Thymus (tissue), 11 donors: ENCODE results near the gene OXTR. TPM values are rescaled to one million over a fixed set of nuclear protein-coding genes. Genes with fewer than 3 reads are reported as not detected.

Experiments
- DNase-seq, 9 donors: peaks; one replicate each; pipeline ENCODE4 v3.0.0-alpha.2; 2013; ENCODE audit warnings: low spot score in 9 of 9, low read depth in 6 of 9, missing footprints in 1 of 9
- H3K27ac ChIP-seq, 2 donors: one replicate each; pipeline ENCODE4 v1.5.1; 2013; ENCODE audit warnings: control low read depth in 1 of 2, low read depth in 1 of 2, low read length in 1 of 2, mild to moderate bottlenecking in 1 of 2, moderate library complexity in 1 of 2
- H3K27me3 ChIP-seq, 2 donors: one replicate each; pipeline ENCODE4 v1.5.1; 2013; ENCODE audit warnings: low read length in 1 of 2; ENCODE audit not compliant: control insufficient read depth in 2 of 2, insufficient read depth in 1 of 2
- H3K36me3 ChIP-seq, 2 donors: one replicate each; pipeline ENCODE4 v1.5.1; 2013; ENCODE audit warnings: low read length in 1 of 2, mild to moderate bottlenecking in 1 of 2, moderate library complexity in 1 of 2; ENCODE audit not compliant: control insufficient read depth in 2 of 2, insufficient read depth in 2 of 2
- H3K4me1 ChIP-seq, 2 donors: one replicate each; pipeline ENCODE4 v1.5.1; 2013; ENCODE audit warnings: low read length in 2 of 2; ENCODE audit not compliant: control insufficient read depth in 2 of 2, insufficient read depth in 2 of 2
- H3K4me3 ChIP-seq, 2 donors: one replicate each; pipeline ENCODE4 v1.5.1; 2013; ENCODE audit warnings: low read length in 2 of 2, control low read depth in 1 of 2, mild to moderate bottlenecking in 1 of 2
- H3K9me3 ChIP-seq, 2 donors: one replicate each; pipeline ENCODE4 v1.5.1; 2013; ENCODE audit warnings: low read length in 1 of 2, mild to moderate bottlenecking in 1 of 2; ENCODE audit not compliant: control insufficient read depth in 2 of 2, insufficient read depth in 1 of 2
- WGBS: extraction: QIAGEN DNeasy Blood & Tissue Kit; methylation state at CpG from one replicate; pipeline ENCODE4 v1.1.7; 2013; 5-methylcytosine and 5-hydroxymethylcytosine counted together
- polyA plus RNA-seq: library from polyadenylated mRNA; stranded (reverse); fragments of 200-250 nt; gene quantifications from one replicate; pipeline ENCODE4 v1.2.3, GENCODE V29; 2013
- total RNA-seq: library from RNA; stranded (reverse); fragments of 120-200 nt; gene quantifications from one replicate; pipeline ENCODE4 v1.2.4, GENCODE V29; 2013
- donor health status: healthy.

Gene OXTR
- total and polyA plus RNA-seq, 2 donors = 0.80 to 1.3 TPM

- Histone ChIP-seq H3K4me1 (no peaks in the 10 kb centered on the region), H3K4me3 (no peak overlapping the region), H3K27me3 (peaks cover 0 to 19% of the 10 kb centered on the region in 2 donors), H3K36me3 (no peaks in the 10 kb centered on the region), H3K27ac (no peak overlapping the region), H3K9me3 (no peaks in the 10 kb centered on the region)
- WGBS = 87% methylated on average over 5 of the region's 5 CpGs
- DNase-seq = no peak
These were observed 29.5 kb downstream of the OXTR start for GRCh38 chr3:8739757-8740504.

GRCh38 chr3:8738639-8739038 is 30.8 kb downstream of the OXTR start:
- no peaks in the 10 kb centered on the region for H3K36me3 ChIP-seq
- no peaks in the 10 kb centered on the region for H3K9me3 ChIP-seq
- no peak overlapping the region for H3K4me3 ChIP-seq
- H3K27me3 ChIP-seq = peaks cover 0 to 19% of the 10 kb centered on the region in 2 donors
- no peak for DNase-seq
- H3K4me1 ChIP-seq = no peaks in the 10 kb centered on the region
- 64% methylated on average over 3 of the region's 3 CpGs for WGBS
- no peak overlapping the region for H3K27ac ChIP-seq

GRCh38 chr3:8737823-8738222 is 31.6 kb downstream of the OXTR start:
- no peaks in the 10 kb centered on the region for H3K4me1 ChIP-seq
- H3K9me3 ChIP-seq = no peaks in the 10 kb centered on the region
- peaks cover 0 to 13% of the 10 kb centered on the region in 2 donors for H3K27me3 ChIP-seq
- H3K36me3 ChIP-seq = no peaks in the 10 kb centered on the region
- no peak for DNase-seq
- H3K27ac ChIP-seq = no peak overlapping the region
- H3K4me3 ChIP-seq = no peak overlapping the region

- 97% methylated on average over 4 of the region's 4 CpGs for WGBS
- Histone ChIP-seq H3K36me3 (no peaks in the 10 kb centered on the region), H3K9me3 (no peaks in the 10 kb centered on the region)
These were observed 32.1 kb downstream of the OXTR start for GRCh38 chr3:8737301-8737700.

GRCh38 chr3:8736436-8736835 is 33.0 kb downstream of the OXTR start:
- Histone ChIP-seq H3K4me1 (no peaks in the 10 kb centered on the region), H3K27me3 (peaks cover 0 to 5% of the 10 kb centered on the region in 2 donors), H3K4me3 (no peak overlapping the region), H3K27ac (no peak overlapping the region), H3K9me3 (no peaks in the 10 kb centered on the region), H3K36me3 (no peaks in the 10 kb centered on the region)
- no peak for DNase-seq
- 94% methylated on average over 11 of the region's 11 CpGs for WGBS

More at GRCh38 chr3:8737301-8737700, 32.1 kb downstream of the OXTR start:
- H3K27ac ChIP-seq = no peak overlapping the region
- H3K27me3 ChIP-seq = peaks cover 0 to 13% of the 10 kb centered on the region in 2 donors
- no peaks in the 10 kb centered on the region for H3K4me1 ChIP-seq
- DNase-seq = no peak
- H3K4me3 ChIP-seq = no peak overlapping the region

GRCh38 chr3:8734908-8735307 is 34.5 kb downstream of the OXTR start:
- no peak overlapping the region for H3K27ac ChIP-seq

GRCh38 chr3:8734137-8734878 is 35.1 kb downstream of the OXTR start:
- H3K9me3 ChIP-seq = no peaks in the 10 kb centered on the region
- H3K4me3 ChIP-seq = no peak overlapping the region
- H3K4me1 ChIP-seq = no peaks in the 10 kb centered on the region
- no peaks in the 10 kb centered on the region for H3K36me3 ChIP-seq
- no peak overlapping the region for H3K27ac ChIP-seq
- no peak for DNase-seq
- H3K27me3 ChIP-seq = no peaks in the 10 kb centered on the region
- WGBS = 95% methylated on average over 19 of the region's 19 CpGs

More at GRCh38 chr3:8734908-8735307, 34.5 kb downstream of the OXTR start:
- no peak for DNase-seq
- H3K9me3 ChIP-seq = no peaks in the 10 kb centered on the region
- no peaks in the 10 kb centered on the region for H3K36me3 ChIP-seq
- 95% methylated on average over 1 of the region's 1 CpG for WGBS
- no peaks in the 10 kb centered on the region for H3K4me1 ChIP-seq
- no peak overlapping the region for H3K4me3 ChIP-seq
- H3K27me3 ChIP-seq = no peaks in the 10 kb centered on the region

- H3K4me1 ChIP-seq = no peaks in the 10 kb centered on the region
- H3K4me3 ChIP-seq = no peak within 1 kb of the TSS
- 93% methylated on average over 23 of the region's 23 CpGs for WGBS
- H3K36me3 ChIP-seq = no peaks in the 10 kb centered on the region
- no peak within 1 kb of the TSS for H3K27ac ChIP-seq
- H3K9me3 ChIP-seq = no peaks in the 10 kb centered on the region
- H3K27me3 ChIP-seq = no peaks in the 10 kb centered on the region
- no peak for DNase-seq
These were observed 35.9 kb downstream of the OXTR start, which contains the start of gene CAV3 for GRCh38 chr3:8733332-8734094. TSS of gene CAV3 (plus strand) at chr3:8733802. CDS start at chr3:8733877, 75 bp downstream.

- Histone ChIP-seq H3K9me3 (no peaks in the 10 kb centered on the region), H3K4me3 (no peak overlapping the region), H3K36me3 (no peaks in the 10 kb centered on the region), H3K27me3 (no peaks in the 10 kb centered on the region), H3K4me1 (no peaks in the 10 kb centered on the region), H3K27ac (no peak overlapping the region)
- WGBS = 87% methylated on average over 4 of the region's 4 CpGs
- DNase-seq = no peak
These were observed 37.0 kb downstream of the OXTR start for GRCh38 chr3:8732413-8732812.
